GM18511 (cell line): Measurements from ENCODE around the gene COP1.
"Not testable (repeated sequence)": the region's sequence is repeated elsewhere in the genome, so short reads cannot be mapped to it uniquely, and the experiment has no call there.

Experiments
- ATAC-seq: cut with Tn5 transposase; IDR thresholded peaks from one replicate; pipeline ENCODE4 v1.9.1; 2021; ENCODE audit warnings: mild to moderate bottlenecking, moderate library complexity; ENCODE audit not compliant: unreplicated experiment

COP1 gene

GRCh38 chr1:176136891-176137290, 70.2 kb downstream of the COP1 start:
- no peak for ATAC-seq

DNA sequence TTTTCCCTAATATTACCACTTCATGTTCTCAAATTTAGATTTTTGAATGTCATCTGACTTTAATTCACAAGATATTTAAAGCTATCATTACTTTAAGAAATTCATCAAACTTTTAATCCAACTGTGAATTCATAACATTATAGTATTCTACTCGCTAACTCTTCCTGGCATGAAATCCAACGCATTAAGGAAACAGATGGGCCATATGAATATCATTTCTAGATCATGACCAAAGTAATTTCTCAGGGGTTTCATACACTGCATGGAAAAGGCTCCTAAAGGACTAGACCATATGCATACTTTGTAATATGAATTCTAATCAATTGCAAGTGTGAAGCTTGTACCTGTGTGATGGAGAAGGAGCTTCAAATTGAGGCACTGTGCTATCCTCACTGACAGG, 72.4 kb downstream of the COP1 start:
- no peak for ATAC-seq

DNA sequence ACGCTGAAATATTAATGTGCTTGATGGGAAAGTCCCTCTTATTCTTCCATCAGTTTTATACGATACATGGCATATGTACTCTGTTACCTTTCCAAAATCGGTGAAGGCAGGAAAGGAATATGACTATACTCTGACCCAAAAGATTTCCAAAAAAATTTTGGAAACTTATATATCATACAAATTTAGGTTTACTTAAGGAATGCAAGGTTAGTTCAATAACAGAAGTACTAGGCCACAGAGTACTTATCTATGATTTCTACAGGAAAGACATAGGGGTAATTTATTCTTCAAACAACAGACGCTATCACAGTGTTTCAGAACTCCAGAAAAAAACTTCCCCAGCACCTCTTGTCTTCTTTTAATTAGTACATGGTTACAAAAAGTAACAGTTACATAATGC, 84.8 kb downstream of the COP1 start:
- ATAC-seq, result no peak

DNA sequence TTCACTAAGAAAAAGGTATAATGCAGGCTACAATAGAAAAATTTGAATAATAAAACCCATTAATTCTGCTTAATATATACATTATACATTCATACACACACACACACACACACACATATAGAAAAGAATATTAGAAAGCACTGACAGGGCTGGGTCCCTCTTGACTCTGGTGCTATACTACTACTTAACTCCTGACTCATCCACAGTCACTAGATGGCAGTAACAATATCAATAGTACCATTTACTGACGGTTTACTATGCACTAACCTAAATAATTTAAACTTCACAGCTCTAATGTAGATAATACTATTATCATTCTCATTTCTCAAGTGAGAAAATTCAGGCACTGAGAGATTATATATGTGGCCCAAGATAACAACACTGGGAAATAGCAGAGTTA, 87.5 kb downstream of the COP1 start:
- no peak for ATAC-seq

DNA sequence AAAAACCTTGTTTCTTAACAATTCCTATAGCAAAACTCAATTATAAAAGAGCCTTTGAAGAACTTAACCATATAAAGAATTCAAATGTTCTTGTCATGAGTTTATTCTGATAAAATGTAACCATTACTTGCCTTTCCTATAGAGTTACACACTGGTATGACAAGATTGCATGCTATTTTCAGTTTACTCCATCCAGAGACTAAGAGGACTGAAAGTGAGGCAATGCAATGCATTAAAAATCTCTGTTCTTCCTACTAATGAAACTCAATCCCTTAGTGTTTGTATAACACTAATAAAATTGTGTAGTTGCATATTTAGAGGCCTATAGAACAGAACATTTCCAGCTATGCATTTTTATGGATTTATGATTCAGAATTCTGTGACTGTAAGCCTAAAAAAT, 88.1 kb downstream of the COP1 start:
- no peak for ATAC-seq

DNA sequence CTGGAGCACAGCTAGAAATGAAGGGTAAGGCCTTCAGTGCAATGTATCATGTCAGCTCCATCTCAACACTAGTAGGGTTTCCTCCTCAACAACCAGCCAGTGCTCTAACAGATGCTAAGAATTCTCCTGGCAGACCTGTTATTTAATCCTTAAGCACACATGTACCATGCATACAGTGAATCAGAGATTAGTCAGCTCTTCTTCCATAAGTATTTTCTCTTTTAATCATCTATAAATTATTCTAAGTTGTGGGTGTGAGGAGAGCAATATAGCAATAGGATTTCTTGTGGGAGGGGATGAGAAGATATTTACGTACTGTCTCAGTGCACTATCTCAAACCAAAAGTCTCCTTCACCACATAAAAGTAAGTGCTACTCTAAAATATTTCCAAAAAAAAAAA, 95.3 kb downstream of the COP1 start:
- no peak for ATAC-seq

DNA sequence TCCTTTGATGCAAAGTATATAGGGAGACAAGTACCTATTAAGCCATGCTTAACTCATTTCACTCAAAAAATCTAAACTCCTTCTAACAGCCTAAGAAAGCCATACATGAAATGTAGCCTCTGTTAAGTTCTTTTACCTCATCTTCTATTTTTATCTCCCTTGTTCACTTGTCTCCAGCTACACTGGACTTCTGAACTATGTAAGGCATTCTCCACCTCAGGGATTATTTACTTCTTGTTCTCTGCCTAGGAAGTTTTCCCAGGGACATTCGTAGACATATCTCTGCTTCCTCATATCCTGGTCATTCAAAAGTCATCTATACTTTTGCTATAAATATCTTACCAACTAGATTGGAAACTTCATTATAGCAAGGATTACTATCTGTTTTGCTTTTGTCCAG, 96.9 kb downstream of the COP1 start:
- no peak for ATAC-seq

- no peak for ATAC-seq
These were observed 104.2 kb downstream of the COP1 start for GRCh38 chr1:176102768-176103350.

- ATAC-seq, result no peak
These were observed 105.0 kb downstream of the COP1 start for GRCh38 chr1:176101951-176102642.

DNA sequence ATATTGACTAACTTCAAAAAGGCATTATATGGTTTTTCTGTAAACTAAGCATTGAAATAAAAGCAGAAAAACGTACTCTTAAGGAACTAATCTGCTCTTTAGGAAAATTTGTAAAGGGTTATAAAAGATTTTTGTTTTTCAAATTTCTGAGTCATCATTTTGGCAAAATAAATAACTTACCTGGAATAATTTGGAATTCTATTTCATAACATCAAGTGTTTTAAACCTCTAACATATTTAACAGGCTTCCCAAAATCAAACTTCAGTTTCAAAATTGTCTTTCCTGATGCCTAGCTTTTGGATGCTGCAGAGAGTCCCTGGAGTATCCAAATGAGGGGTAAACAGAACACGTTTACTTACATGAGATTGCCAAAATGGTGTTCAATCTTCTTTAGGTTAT, 108.5 kb downstream of the COP1 start:
- no peak for ATAC-seq

DNA sequence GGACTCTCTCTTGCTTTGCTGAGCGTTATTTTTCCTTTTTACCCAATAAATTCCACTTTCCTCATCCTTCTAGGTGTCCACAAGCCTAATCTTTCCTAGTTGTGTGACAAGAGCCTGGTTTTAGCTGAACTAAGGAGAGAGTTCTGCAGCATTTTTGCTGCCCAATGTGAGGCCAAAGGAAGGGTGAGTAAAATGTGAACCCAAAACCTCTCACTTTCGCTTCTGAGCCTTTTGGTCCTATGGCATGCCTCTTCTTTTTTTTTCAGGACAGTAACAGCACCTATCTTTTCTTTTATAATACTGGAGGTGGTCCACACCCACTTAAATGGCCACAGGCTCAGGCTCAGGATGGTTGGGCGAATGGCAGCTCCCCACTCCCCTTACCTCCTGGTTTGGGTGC, 111.1 kb downstream of the COP1 start:
- ATAC-seq, result peak; percentile 58

DNA sequence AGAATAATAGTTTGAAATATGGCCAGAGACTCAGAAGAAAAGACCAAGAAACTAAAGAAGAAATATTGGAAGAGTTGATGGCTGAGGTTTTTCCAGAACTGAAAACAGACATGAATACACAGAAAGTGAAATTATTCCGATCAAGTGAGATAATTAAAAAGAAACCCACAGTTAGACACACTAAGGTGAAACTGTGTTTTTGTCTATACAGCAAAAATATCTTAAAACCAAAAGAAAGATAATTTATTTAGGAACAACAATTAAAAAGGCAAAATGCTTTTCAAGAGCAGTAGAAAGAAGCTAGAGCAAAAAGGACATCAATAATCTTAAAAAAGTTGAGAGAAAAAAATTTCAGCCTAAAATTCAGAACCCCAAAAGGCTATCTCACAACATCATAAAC, 116.3 kb downstream of the COP1 start:
- no peak for ATAC-seq

DNA sequence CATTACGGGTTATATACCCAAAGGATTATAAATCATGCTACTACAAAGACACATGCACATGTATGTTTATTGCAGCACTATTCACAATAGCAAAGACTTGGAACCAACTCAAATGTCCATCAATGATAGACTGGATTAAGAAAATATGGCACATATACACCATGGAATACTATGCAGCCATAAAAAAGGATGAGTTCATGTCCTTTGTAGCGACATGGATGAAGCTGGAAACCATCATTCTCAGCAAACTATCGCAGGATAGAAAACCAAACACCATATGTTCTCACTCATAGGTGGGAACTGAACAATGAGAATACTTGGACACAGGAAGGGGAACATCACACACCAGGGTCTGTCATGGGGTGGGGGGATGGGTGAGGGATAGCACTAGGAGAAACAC, 119.3 kb downstream of the COP1 start:
- not testable (repeated sequence) for ATAC-seq

- peak; percentile 63 for ATAC-seq
These were observed 133.4 kb downstream of the COP1 start for GRCh38 chr1:176073524-176074157.

GRCh38 chr1:176068901-176069300, 138.2 kb downstream of the COP1 start:
- no peak for ATAC-seq

DNA sequence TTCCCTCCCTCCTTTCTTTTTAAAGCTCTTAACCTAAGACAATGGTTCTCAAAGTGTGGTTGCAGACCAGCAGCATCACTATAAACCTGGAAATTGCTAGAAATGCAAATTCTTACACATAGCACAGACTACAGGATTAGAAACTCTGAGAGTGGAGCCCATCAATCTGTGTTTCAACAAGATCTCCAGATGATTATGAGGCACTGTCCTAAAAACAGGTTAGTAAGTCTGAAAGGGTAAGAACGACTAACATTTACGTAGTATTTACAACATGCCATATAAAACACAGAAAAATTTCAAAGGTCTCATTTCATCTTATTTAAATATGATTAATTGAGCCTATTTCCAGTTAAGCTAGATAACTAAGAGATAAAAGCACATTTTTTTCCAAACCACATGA, 138.8 kb downstream of the COP1 start:
- no peak for ATAC-seq

- no peak for ATAC-seq
These were observed 140.4 kb downstream of the COP1 start for GRCh38 chr1:176066709-176067108.

GRCh38 chr1:176058686-176059085, 148.4 kb downstream of the COP1 start:
- no peak for ATAC-seq

DNA sequence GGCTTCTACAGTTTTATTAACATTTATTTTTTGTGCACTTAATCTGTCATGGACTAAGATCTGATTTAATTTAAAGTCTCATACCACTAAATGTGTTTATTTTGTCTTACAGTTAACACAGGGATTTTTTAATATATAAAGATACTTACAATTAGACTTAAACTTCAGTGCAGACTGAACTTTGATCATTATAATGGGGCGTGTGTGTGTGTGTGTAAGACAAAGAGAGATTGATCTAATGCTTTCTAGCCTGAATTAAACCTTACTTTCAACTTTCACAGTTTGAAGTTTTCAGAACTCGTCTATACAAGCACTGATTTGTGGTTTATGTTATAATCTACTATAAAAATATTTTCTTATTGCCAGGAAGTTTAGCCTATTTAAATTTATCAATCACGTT, 150.8 kb downstream of the COP1 start:
- no peak for ATAC-seq

GRCh38 chr1:176055398-176055797, 151.7 kb downstream of the COP1 start:
- ATAC-seq, result no peak

DNA sequence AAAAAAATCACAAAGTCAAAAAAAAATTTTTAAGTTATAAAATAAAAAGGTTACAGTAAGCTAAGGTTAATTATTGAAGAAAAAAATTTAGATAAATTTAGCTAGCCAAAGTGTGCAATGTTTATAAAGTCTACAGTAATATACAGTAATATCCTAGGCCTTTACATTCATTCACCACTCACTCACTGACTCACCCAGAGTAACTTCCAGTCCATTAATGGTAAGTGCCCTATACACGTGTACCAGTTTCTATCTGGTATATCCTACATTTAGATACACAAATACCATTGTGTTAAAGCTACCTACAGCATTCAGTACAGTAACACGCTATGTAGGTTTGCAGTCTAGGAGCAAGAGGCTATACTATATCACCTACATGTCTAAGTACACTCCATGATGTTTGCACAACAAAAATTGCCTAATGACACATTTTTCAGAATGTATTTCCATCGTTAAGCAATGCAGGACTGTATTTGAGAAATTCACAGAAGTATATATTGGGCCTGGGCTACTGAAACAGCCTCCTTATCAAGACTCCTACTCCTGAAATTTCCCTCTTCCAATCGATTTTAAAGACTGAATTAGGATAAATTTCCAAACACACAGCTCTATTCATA, 155.1 kb downstream of the COP1 start:
- ATAC-seq, result no peak

DNA sequence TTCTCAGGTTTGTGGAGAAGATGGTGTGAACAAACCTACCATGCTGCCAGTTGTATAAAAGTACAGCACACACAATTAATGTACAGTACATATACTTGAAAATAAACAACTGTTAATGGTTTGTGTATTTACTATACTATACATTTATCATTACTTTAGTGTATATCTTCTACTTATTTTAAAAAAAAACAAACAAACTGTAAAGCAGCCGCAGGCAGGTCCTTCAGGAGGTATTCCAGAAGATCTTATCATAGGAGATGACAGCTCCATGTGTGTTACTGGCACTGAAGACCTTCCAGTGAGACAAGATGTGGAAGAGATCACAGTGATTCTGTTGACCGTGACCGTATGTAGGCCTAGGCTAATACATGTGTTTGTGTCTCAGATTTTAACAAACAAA, 155.7 kb downstream of the COP1 start:
- ATAC-seq, result no peak
